HepG2 (cell line): ENCODE results near the gene ZNF75A. TPM values are rescaled to one million over a fixed set of nuclear protein-coding genes. Genes with fewer than 3 reads are reported as not detected.
A peak's percentile ranks its signal among the peaks of the same experiment; 100 is the strongest.

Experiments used
- CC2D1A ChIP-seq: sonication (generic); formaldehyde crosslinking; IDR thresholded peaks from 2 replicates; pipeline ENCODE4 v1.8.1; 2023; ENCODE audit warnings: mild to moderate bottlenecking, missing genetic modification reagents
- FOSL1 ChIP-seq: sonication (generic); formaldehyde crosslinking; IDR thresholded peaks from 2 replicates; pipeline ENCODE4 v1.9.0; 2021; ENCODE audit warnings: missing genetic modification reagents, borderline replicate concordance
- FOXJ3 ChIP-seq: sonication (generic); formaldehyde crosslinking; IDR thresholded peaks from 2 replicates; pipeline ENCODE4 v1.4.0; 2020; ENCODE audit warnings: missing genetic modification reagents, mild to moderate bottlenecking, borderline replicate concordance
- FOXK2 ChIP-seq: fragments of 450-650 bp; IDR thresholded peaks from 2 replicates; pipeline ENCODE4 v1.6.1; 2016
- HMGXB3 ChIP-seq: sonication (generic); formaldehyde crosslinking; IDR thresholded peaks from 2 replicates; pipeline ENCODE4 v1.4.0; 2020; ENCODE audit warnings: missing genetic modification reagents, borderline replicate concordance
- HNRNPLL ChIP-seq: fragments of 200-400 bp; formaldehyde crosslinking; IDR thresholded peaks from 2 replicates; pipeline ENCODE4 v1.6.1; 2017; ENCODE audit warnings: mild to moderate bottlenecking, low read depth, low read length; ENCODE audit not compliant: poor library complexity, severe bottlenecking
- IRF9 ChIP-seq: sonication (generic); formaldehyde crosslinking; IDR thresholded peaks from 2 replicates; pipeline ENCODE4 v1.8.0; 2022; ENCODE audit warnings: missing genetic modification reagents, mild to moderate bottlenecking, borderline replicate concordance
- KAT8 ChIP-seq: IDR thresholded peaks from 2 replicates; pipeline ENCODE4 v1.6.1; 2016; ENCODE audit warnings: missing genetic modification reagents, missing compliant biosample characterization
- NFIB ChIP-seq: sonication (generic); formaldehyde crosslinking; IDR thresholded peaks from 2 replicates; pipeline ENCODE4 v1.9.0; 2021; ENCODE audit warnings: missing genetic modification reagents, mild to moderate bottlenecking, borderline replicate concordance
- PATZ1 ChIP-seq: sonication (generic); formaldehyde crosslinking; IDR thresholded peaks from 2 replicates; pipeline ENCODE4 v1.4.0; 2020; ENCODE audit warnings: missing genetic modification reagents
- TMF1 ChIP-seq: sonication (generic); formaldehyde crosslinking; IDR thresholded peaks from 2 replicates; pipeline ENCODE4 v1.8.1; 2022; ENCODE audit warnings: low read depth, missing genetic modification reagents
- ZNF251 ChIP-seq: sonication (generic); formaldehyde crosslinking; IDR thresholded peaks from 2 replicates; pipeline ENCODE4 v1.9.0; 2021; ENCODE audit warnings: mild to moderate bottlenecking, missing genetic modification reagents
- ZNF382 ChIP-seq: sonication (generic); formaldehyde crosslinking; IDR thresholded peaks from 2 replicates; pipeline ENCODE4 v1.5.0; 2020; ENCODE audit warnings: missing genetic modification reagents, mild to moderate bottlenecking, borderline replicate concordance
- ZNF572 ChIP-seq: sonication (generic); formaldehyde crosslinking; IDR thresholded peaks from 2 replicates; pipeline ENCODE4 v1.5.1; 2020; ENCODE audit warnings: mild to moderate bottlenecking, missing genetic modification reagents
- ZNF660 ChIP-seq: sonication (generic); formaldehyde crosslinking; IDR thresholded peaks from 2 replicates; pipeline ENCODE4 v1.5.1; 2020; ENCODE audit warnings: mild to moderate bottlenecking, low read depth, missing genetic modification reagents, borderline replicate concordance
- ZNF839 ChIP-seq: sonication (generic); formaldehyde crosslinking; IDR thresholded peaks from 2 replicates; pipeline ENCODE4 v1.4.0; 2020; ENCODE audit warnings: missing genetic modification reagents, mild to moderate bottlenecking, borderline replicate concordance
- ZNF878 ChIP-seq: sonication (generic); formaldehyde crosslinking; IDR thresholded peaks from 2 replicates; pipeline ENCODE4 v1.8.1; 2023; ENCODE audit warnings: mild to moderate bottlenecking, missing genetic modification reagents, moderate library complexity
- polyA plus RNA-seq, 8 experiments: library from polyadenylated mRNA; depleted of rRNA in 3 of 8; stranded (reverse) in 7 of 8; unstranded in 1 of 8; fragments of >200 nt; fragmentation: Illumina TruSeq in 4 of 8; extraction: Trizol in 4 of 8; gene quantifications; 2 replicates each; pipeline versions ENCODE4 v1.2.1 to v1.2.3, GENCODE V29; 2011 to 2016; ENCODE audit warnings: low read depth in 4 of 8, missing spikeins in 1 of 8, mixed read lengths in 1 of 8; ENCODE audit not compliant: insufficient read depth in 1 of 8
- total RNA-seq, 5 experiments: library from RNA; depleted of rRNA; stranded (reverse); fragments of >200 nt; fragmentation: Illumina TruSeq; extraction: Trizol; gene quantifications; 2 replicates each; pipeline ENCODE4 v1.2.3, GENCODE V29; 2016; ENCODE audit warnings: low read depth in 1 of 5
- TF ChIP-seq, protein P1 (sequence below): sonication (generic); formaldehyde crosslinking; IDR thresholded peaks from 2 replicates; pipeline ENCODE4 v1.4.0; 2020; ENCODE audit warnings: missing genetic modification reagents
- TF ChIP-seq, protein P2 (sequence below): sonication (generic); formaldehyde crosslinking; IDR thresholded peaks from 2 replicates; pipeline ENCODE4 v1.4.0; 2020; ENCODE audit warnings: missing genetic modification reagents; ENCODE audit errors: not compliant biosample characterization

ZNF75A gene
- total and polyA plus RNA-seq, 2 of the 13 experiments (the other 11 are each of a cell fraction or from before 2014, with no cell fraction given) = 1.4 to 2.1 TPM

GRCh38 chr16:3282730-3283542 lies 22.4 kb upstream of the ZNF75A start, which contains the start of gene ZNF263 (continued):
- no peak for TF ChIP-seq ZNF878
- TF ChIP-seq CC2D1A (CRISPR knock-in tag) = no peak
- TF ChIP-seq FOXJ3 (CRISPR knock-in tag) = no peak
- TF ChIP-seq IRF9 (CRISPR knock-in tag) = 0 out of 2 replicates have a peak, but pooled peaks have one; percentile 1
- no peak for TF ChIP-seq ZNF382
- peak; percentile 93 for TF ChIP-seq KAT8 (CRISPR knock-in tag)
- TF ChIP-seq PATZ1 (CRISPR knock-in tag) = no peak
- no peak for TF ChIP-seq ZNF251
- TF ChIP-seq, protein P1, sequence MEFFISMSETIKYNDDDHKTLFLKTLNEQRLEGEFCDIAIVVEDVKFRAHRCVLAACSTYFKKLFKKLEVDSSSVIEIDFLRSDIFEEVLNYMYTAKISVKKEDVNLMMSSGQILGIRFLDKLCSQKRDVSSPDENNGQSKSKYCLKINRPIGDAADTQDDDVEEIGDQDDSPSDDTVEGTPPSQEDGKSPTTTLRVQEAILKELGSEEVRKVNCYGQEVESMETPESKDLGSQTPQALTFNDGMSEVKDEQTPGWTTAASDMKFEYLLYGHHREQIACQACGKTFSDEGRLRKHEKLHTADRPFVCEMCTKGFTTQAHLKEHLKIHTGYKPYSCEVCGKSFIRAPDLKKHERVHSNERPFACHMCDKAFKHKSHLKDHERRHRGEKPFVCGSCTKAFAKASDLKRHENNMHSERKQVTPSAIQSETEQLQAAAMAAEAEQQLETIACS (CRISPR knock-in tag) = peak; percentile 28
- no peak for TF ChIP-seq FOSL1 (CRISPR knock-in tag)
- TF ChIP-seq ZNF572 (CRISPR knock-in tag) = no peak
- peak; percentile 60 for TF ChIP-seq TMF1 (CRISPR knock-in tag)
- TF ChIP-seq NFIB = no peak
- peak; percentile 57 for TF ChIP-seq HNRNPLL
- TF ChIP-seq FOXK2 = peak; percentile 51
- TF ChIP-seq, protein P2, sequence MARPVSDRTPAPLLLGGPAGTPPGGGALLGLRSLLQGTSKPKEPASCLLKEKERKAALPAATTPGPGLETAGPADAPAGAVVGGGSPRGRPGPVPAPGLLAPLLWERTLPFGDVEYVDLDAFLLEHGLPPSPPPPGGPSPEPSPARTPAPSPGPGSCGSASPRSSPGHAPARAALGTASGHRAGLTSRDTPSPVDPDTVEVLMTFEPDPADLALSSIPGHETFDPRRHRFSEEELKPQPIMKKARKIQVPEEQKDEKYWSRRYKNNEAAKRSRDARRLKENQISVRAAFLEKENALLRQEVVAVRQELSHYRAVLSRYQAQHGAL = no peak
- TF ChIP-seq HMGXB3 (CRISPR knock-in tag) = no peak
- TF ChIP-seq ZNF660 (CRISPR knock-in tag) = no peak
- 0 out of 2 replicates have a peak, but pooled peaks have one; percentile 47 for TF ChIP-seq ZNF839 (CRISPR knock-in tag)
